Transverse colon (tissue), 4 donors: Measurements from ENCODE around the gene KAZN. TPM values are rescaled to one million over a fixed set of nuclear protein-coding genes. Genes with fewer than 3 reads are reported as not detected.

Experiments used
- DNase-seq: peaks from one replicate; pipeline ENCODE4 v3.0.0-alpha.2; 2019
- H3K27ac ChIP-seq, 4 donors: fragments of 200-600 bp; sonication (generic); 2 replicates each; pipeline ENCODE4 v1.5.1; 2016 to 2018; ENCODE audit warnings: inconsistent platforms in 4 of 4
- H3K27me3 ChIP-seq: fragments of 200-600 bp; sonication (generic); 2 replicates; pipeline ENCODE4 v1.5.1; 2017; ENCODE audit warnings: inconsistent platforms
- H3K36me3 ChIP-seq, 4 donors: fragments of 200-600 bp; sonication (generic); 2 replicates each; pipeline ENCODE4 v1.5.1; 2017 to 2019; ENCODE audit warnings: inconsistent platforms in 4 of 4
- H3K4me1 ChIP-seq, 4 donors: fragments of 200-600 bp; sonication (generic); 2 replicates each; pipeline ENCODE4 v1.5.1; 2017 to 2020; ENCODE audit warnings: inconsistent platforms in 4 of 4
- H3K4me3 ChIP-seq, 4 donors: fragments of 200-600 bp; sonication (generic); 1 replicate in 1 of 4; 2 replicates in 3 of 4; pipeline versions ENCODE4 v1.5.1 to v1.6.1; 2017 to 2019; ENCODE audit warnings: inconsistent platforms in 4 of 4
- H3K9me3 ChIP-seq, 2 donors: fragments of 200-600 bp; sonication (generic); 2 replicates each; pipeline ENCODE4 v1.5.1; 2017 to 2019; ENCODE audit warnings: inconsistent platforms in 2 of 2
- EP300 ChIP-seq: sonication (generic); formaldehyde crosslinking; IDR thresholded peaks from one replicate; pipeline ENCODE4 v1.6.1; 2017; ENCODE audit warnings: antibody characterized with exemption, low read depth
- POLR2A ChIP-seq: fragments of 450-650 bp; IDR thresholded peaks from one replicate; pipeline ENCODE4 v1.6.1; 2016; ENCODE audit warnings: antibody characterized with exemption, mild to moderate bottlenecking, moderate library complexity
- POLR2AphosphoS5 ChIP-seq, 3 donors: sonication (generic); formaldehyde crosslinking; IDR thresholded peaks; one replicate each; pipeline ENCODE4 v1.6.1; 2016; ENCODE audit warnings: antibody characterized with exemption in 3 of 3
- WGBS, 2 donors: methylation state at CpG; one replicate each; pipeline ENCODE4 v1.1.5; 2018; ENCODE audit warnings: low coverage in 1 of 2; 5-methylcytosine and 5-hydroxymethylcytosine counted together
- in situ Hi-C, 4 donors: fragments of 200-750 bp; cut with MboI; loops; one replicate each; pipeline versions ENCODE4 v1.15.0 to v1.15.1; 2017; ENCODE audit warnings: low sequenced_read_pairs in 3 of 4, low pct_ligation_motif_present in 1 of 4, low pct_unique_long_range_greater_than_20kb in 1 of 4
- intact Hi-C: fragments of 100-400 bp; cut with DNase I; formaldehyde crosslinking; loops from one replicate; pipeline ENCODE4 v1.15.1; 2023; ENCODE audit warnings: low total_unique reads
- total RNA-seq, 4 donors: library from RNA; depleted of rRNA; stranded (reverse); fragments of >200 nt; gene quantifications; one replicate each; pipeline ENCODE4 v1.1.0, GENCODE V29; 2016
- TF ChIP-seq, protein P1 (sequence below), 5 experiments: fragments of 200-600 bp in 3 of 5; fragments of 450-650 bp in 2 of 5; sonication (generic) in 3 of 5; IDR thresholded peaks; 1 replicate in 2 of 5; 2 replicates in 3 of 5; pipeline ENCODE4 v1.5.1; 2016 to 2017; ENCODE audit warnings: antibody characterized with exemption in 5 of 5, inconsistent platforms in 3 of 5, mild to moderate bottlenecking in 2 of 5, moderate library complexity in 1 of 5

KAZN gene
- total RNA-seq, 4 donors from 2014 or later = 12.0 to 17.1 (median 16.2) TPM

GRCh38 chr1:14617791-14618190, 19.3 kb downstream of the KAZN start:
- Histone ChIP-seq H3K27me3 (no peaks in the 10 kb centered on the region), H3K36me3 (no peaks in the 10 kb centered on the region), H3K4me3 (no peak overlapping the region), H3K4me1 (no peaks in the 10 kb centered on the region), H3K27ac (no peak overlapping the region), H3K9me3 (no peaks in the 10 kb centered on the region)
- no peak for DNase-seq
- WGBS, 2 donors = 78 to 96% methylated on average over 3 to 7 of the region's 7 CpGs
- TF ChIP-seq, protein P1, sequence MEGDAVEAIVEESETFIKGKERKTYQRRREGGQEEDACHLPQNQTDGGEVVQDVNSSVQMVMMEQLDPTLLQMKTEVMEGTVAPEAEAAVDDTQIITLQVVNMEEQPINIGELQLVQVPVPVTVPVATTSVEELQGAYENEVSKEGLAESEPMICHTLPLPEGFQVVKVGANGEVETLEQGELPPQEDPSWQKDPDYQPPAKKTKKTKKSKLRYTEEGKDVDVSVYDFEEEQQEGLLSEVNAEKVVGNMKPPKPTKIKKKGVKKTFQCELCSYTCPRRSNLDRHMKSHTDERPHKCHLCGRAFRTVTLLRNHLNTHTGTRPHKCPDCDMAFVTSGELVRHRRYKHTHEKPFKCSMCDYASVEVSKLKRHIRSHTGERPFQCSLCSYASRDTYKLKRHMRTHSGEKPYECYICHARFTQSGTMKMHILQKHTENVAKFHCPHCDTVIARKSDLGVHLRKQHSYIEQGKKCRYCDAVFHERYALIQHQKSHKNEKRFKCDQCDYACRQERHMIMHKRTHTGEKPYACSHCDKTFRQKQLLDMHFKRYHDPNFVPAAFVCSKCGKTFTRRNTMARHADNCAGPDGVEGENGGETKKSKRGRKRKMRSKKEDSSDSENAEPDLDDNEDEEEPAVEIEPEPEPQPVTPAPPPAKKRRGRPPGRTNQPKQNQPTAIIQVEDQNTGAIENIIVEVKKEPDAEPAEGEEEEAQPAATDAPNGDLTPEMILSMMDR (IDR thresholded peaks at IDR 0.05) = no peak
- no peak for TF ChIP-seq POLR2A
- no peak for TF ChIP-seq POLR2AphosphoS5 (IDR thresholded peaks at IDR 0.05)
- TF ChIP-seq EP300 = no peak
- intact Hi-C loops = no loop called here
- in situ Hi-C loops = no loop called here

- Histone ChIP-seq H3K4me1 (no peaks in the 10 kb centered on the region), H3K27ac (no peak overlapping the region), H3K27me3 (no peaks in the 10 kb centered on the region), H3K4me3 (no peak overlapping the region), H3K9me3 (no peaks in the 10 kb centered on the region), H3K36me3 (no peaks in the 10 kb centered on the region)
- in situ Hi-C loops (no loop called here), intact Hi-C loops (no loop called here)
- TF ChIP-seq, protein P1 (IDR thresholded peaks at IDR 0.05) = no peak
- TF ChIP-seq EP300 (no peak), POLR2A (no peak), POLR2AphosphoS5 (IDR thresholded peaks at IDR 0.05) (no peak)
- no peak for DNase-seq
These were observed 22.5 kb downstream of the KAZN start for GRCh38 chr1:14620941-14621340.

GRCh38 chr1:14623090-14623489, 24.6 kb downstream of the KAZN start:
- no peak for DNase-seq
- in situ Hi-C loops = no loop called here
- TF ChIP-seq POLR2AphosphoS5 (IDR thresholded peaks at IDR 0.05) (no peak), EP300 (no peak), POLR2A (no peak)
- Histone ChIP-seq H3K9me3 (no peaks in the 10 kb centered on the region), H3K36me3 (no peaks in the 10 kb centered on the region), H3K27me3 (no peaks in the 10 kb centered on the region), H3K27ac (no peak overlapping the region), H3K4me1 (no peaks in the 10 kb centered on the region), H3K4me3 (no peak overlapping the region)
- intact Hi-C loops = no loop called here
- WGBS, 2 donors = 88 to 100% methylated on average over 2 of the region's 2 CpGs

- H3K9me3 ChIP-seq = no peaks in the 10 kb centered on the region
- TF ChIP-seq, protein P1 (IDR thresholded peaks at IDR 0.05) = no peak
- TF ChIP-seq EP300 = no peak
- no peak for TF ChIP-seq POLR2A
- TF ChIP-seq POLR2AphosphoS5 (IDR thresholded peaks at IDR 0.05) = no peak
- H3K36me3 ChIP-seq = no peaks in the 10 kb centered on the region
- no peak for DNase-seq
- 91 to 95% methylated on average over 7 of the region's 7 CpGs for WGBS, 2 donors
- H3K27me3 ChIP-seq = no peaks in the 10 kb centered on the region
- H3K4me3 ChIP-seq = no peak overlapping the region
- in situ Hi-C loops = no loop called here
- H3K4me1 ChIP-seq = no peaks in the 10 kb centered on the region
- intact Hi-C loops = no loop called here
- H3K27ac ChIP-seq = no peak overlapping the region
These were observed 26.5 kb downstream of the KAZN start for GRCh38 chr1:14624941-14625340.

GRCh38 chr1:14625572-14625971, 27.1 kb downstream of the KAZN start:
- H3K27me3 ChIP-seq = no peaks in the 10 kb centered on the region
- 86 to 88% methylated on average over 9 to 11 of the region's 11 CpGs for WGBS, 2 donors
- TF ChIP-seq, protein P1 (IDR thresholded peaks at IDR 0.05) = no peak
- TF ChIP-seq POLR2A = no peak
- no peak for TF ChIP-seq EP300
- TF ChIP-seq POLR2AphosphoS5 (IDR thresholded peaks at IDR 0.05) = no peak
- H3K4me1 ChIP-seq = no peaks in the 10 kb centered on the region
- H3K4me3 ChIP-seq = no peak overlapping the region
- no peak overlapping the region for H3K27ac ChIP-seq
- in situ Hi-C loops = no loop called here
- DNase-seq = no peak
- no peaks in the 10 kb centered on the region for H3K9me3 ChIP-seq
- intact Hi-C loops = no loop called here
- H3K36me3 ChIP-seq = no peaks in the 10 kb centered on the region
